HepG2 (cell line): ENCODE data around the gene ISG20L2. TPM values are rescaled to one million over a fixed set of nuclear protein-coding genes. Genes with fewer than 3 reads are reported as not detected.
A peak's percentile ranks its signal among the peaks of the same experiment; 100 is the strongest.

Experiments used
- ATAC-seq: fragments of 200-7000 bp; cut with Tn5 transposase; 3 replicates; pipeline ENCODE4 v1.9.1; 2020; ENCODE audit warnings: mild to moderate bottlenecking, moderate library complexity
- BruUV-seq: library from RNA; stranded (reverse); fragments of 400-500 nt; replicated peaks from 2 replicates; lab custom pipeline; 2021; lab: Mats Ljungman, UMichigan
- CTCF ChIA-PET: fragments of 300-600 bp; formaldehyde crosslinking; extraction: SDS; loops from one replicate; lab custom pipeline; 2021; ENCODE audit warnings: low total read pairs, inconsistent platforms, low intra/inter-chr PET ratio; lab: Yijun Ruan, JAX
- POLR2A ChIA-PET: fragments of 350-600 bp; sonication (Branson Sonifier 250); formaldehyde crosslinking; loops from one replicate; lab custom pipeline; 2020; ENCODE audit warnings: antibody characterized with exemption, inconsistent platforms; lab: Yijun Ruan, JAX
- DNase-seq: peaks from one replicate; pipeline ENCODE4 v3.0.0-alpha.2; 2015; ENCODE audit warnings: low spot score
- FAIRE-seq: peaks from 3 replicates; lab custom pipeline; 2011; peaks lifted over from hg19 to GRCh38; lab: Jason Lieb, UNC
- H2AFZ ChIP-seq: one replicate; pipeline ENCODE4 v1.6.1; 2011; ENCODE audit warnings: low read length, inconsistent platforms
- H3K27ac ChIP-seq: fragments of 300-600 bp; 3 replicates; pipeline ENCODE4 v1.8.0; 2011; ENCODE audit warnings: mixed run types, mild to moderate bottlenecking, mixed read lengths, low read length, inconsistent platforms; ENCODE audit not compliant: insufficient read depth; ENCODE audit errors: extremely low read length
- H3K27me3 ChIP-seq, 2 experiments: fragments of 200-600 bp in 1 of 2; 2 replicates in 1 of 2; 3 replicates in 1 of 2; pipeline versions ENCODE4 v1.6.0 to v1.8.0; 2011; ENCODE audit warnings: low read length in 2 of 2, mild to moderate bottlenecking in 2 of 2, moderate library complexity in 2 of 2, inconsistent platforms in 1 of 2; ENCODE audit not compliant: insufficient read depth in 2 of 2, control insufficient read depth in 1 of 2
- H3K36me3 ChIP-seq, 2 experiments: fragments of 200-600 bp in 1 of 2; replicated peaks in 1 of 2; 2 replicates in 1 of 2; 3 replicates in 1 of 2; pipeline versions ENCODE4 v1.5.1 to v1.8.0; 2011; ENCODE audit warnings: low read length in 2 of 2, inconsistent platforms in 1 of 2; ENCODE audit not compliant: insufficient read depth in 2 of 2, control insufficient read depth in 1 of 2
- H3K4me1 ChIP-seq: 2 replicates; pipeline ENCODE4 v1.5.1; 2012; ENCODE audit warnings: low read length, inconsistent platforms; ENCODE audit not compliant: insufficient read depth
- H3K4me2 ChIP-seq: 2 replicates; pipeline ENCODE4 v1.6.0; 2011; ENCODE audit warnings: low read depth, low read length, inconsistent platforms
- H3K4me3 ChIP-seq, 3 experiments: fragments of 200-600 bp in 1 of 3; sonication (generic), shearing (Covaris generic) in 1 of 3; replicated peaks in 1 of 3; 2 replicates each; pipeline ENCODE4 v1.5.1; 2011 to 2016; ENCODE audit warnings: low read length in 3 of 3, inconsistent platforms in 2 of 3, low read depth in 2 of 3, mild to moderate bottlenecking in 2 of 3, control low read depth in 1 of 3, mixed read lengths in 1 of 3; ENCODE audit not compliant: insufficient read depth in 1 of 3
- H3K79me2 ChIP-seq: one replicate; pipeline ENCODE4 v1.6.1; 2011; ENCODE audit warnings: low read length, inconsistent platforms; ENCODE audit not compliant: insufficient read depth
- H3K9ac ChIP-seq: 2 replicates; pipeline ENCODE4 v1.6.0; 2011; ENCODE audit warnings: mild to moderate bottlenecking, low read depth, low read length, inconsistent platforms; ENCODE audit not compliant: insufficient read depth
- H3K9me3 ChIP-seq: 2 replicates; pipeline ENCODE4 v1.5.1; 2012; ENCODE audit warnings: mild to moderate bottlenecking, low read length
- H4K20me1 ChIP-seq: 2 replicates; pipeline ENCODE4 v1.6.0; 2011; ENCODE audit warnings: inconsistent platforms, mild to moderate bottlenecking, low read length, moderate library complexity; ENCODE audit not compliant: insufficient read depth
- MAZ ChIP-seq, 2 experiments: sonication (generic) in 1 of 2; formaldehyde crosslinking in 1 of 2; IDR thresholded peaks; 2 replicates each; pipeline versions ENCODE4 v1.5.0 to v1.6.1; 2012 to 2020; ENCODE audit warnings: low read depth in 2 of 2, mild to moderate bottlenecking in 2 of 2, borderline replicate concordance in 1 of 2, improper control_type of control experiment in 1 of 2, low read length in 1 of 2, missing genetic modification reagents in 1 of 2, moderate library complexity in 1 of 2
- MLLT10 ChIP-seq: sonication (generic); formaldehyde crosslinking; IDR thresholded peaks from 2 replicates; pipeline ENCODE4 v1.4.0; 2020; ENCODE audit warnings: missing genetic modification reagents
- MTF2 ChIP-seq: sonication (generic); formaldehyde crosslinking; IDR thresholded peaks from 2 replicates; pipeline ENCODE4 v1.5.0; 2020; ENCODE audit warnings: missing genetic modification reagents, borderline replicate concordance
- NR1H2 ChIP-seq: sonication (generic); formaldehyde crosslinking; IDR thresholded peaks from 2 replicates; pipeline ENCODE4 v1.8.1; 2022; ENCODE audit warnings: low read depth, missing genetic modification reagents, borderline replicate concordance
- PHF5A ChIP-seq: IDR thresholded peaks from one replicate; pipeline ENCODE4 v1.6.1; 2018; ENCODE audit warnings: low read depth, missing genetic modification reagents; ENCODE audit not compliant: unreplicated experiment
- PRDM10 ChIP-seq: sonication (generic); formaldehyde crosslinking; IDR thresholded peaks from 2 replicates; pipeline ENCODE4 v1.4.0; 2020; ENCODE audit warnings: low read depth, missing genetic modification reagents
- PREB ChIP-seq: sonication (generic); formaldehyde crosslinking; IDR thresholded peaks from 2 replicates; pipeline ENCODE4 v1.4.0; 2020; ENCODE audit warnings: missing genetic modification reagents
- SYNCRIP ChIP-seq: fragments of 200-400 bp; formaldehyde crosslinking; IDR thresholded peaks from 2 replicates; pipeline ENCODE4 v1.6.1; 2018; ENCODE audit warnings: mild to moderate bottlenecking, low read depth, low read length; ENCODE audit not compliant: insufficient read depth
- YEATS4 ChIP-seq: sonication (generic); formaldehyde crosslinking; IDR thresholded peaks from 2 replicates; pipeline ENCODE4 v1.4.0; 2020; ENCODE audit warnings: missing genetic modification reagents, borderline replicate concordance
- ZNF350 ChIP-seq: sonication (generic); formaldehyde crosslinking; IDR thresholded peaks from 2 replicates; pipeline ENCODE4 v1.4.0; 2020; ENCODE audit warnings: mild to moderate bottlenecking, low read depth, missing genetic modification reagents, borderline replicate concordance
- ZNF354B ChIP-seq: sonication (generic); formaldehyde crosslinking; IDR thresholded peaks from 2 replicates; pipeline ENCODE4 v1.8.0; 2022; ENCODE audit warnings: mild to moderate bottlenecking, missing genetic modification reagents
- ZNF770 ChIP-seq: sonication (generic); formaldehyde crosslinking; IDR thresholded peaks from 2 replicates; pipeline ENCODE4 v1.5.0; 2020; ENCODE audit warnings: mild to moderate bottlenecking, missing genetic modification reagents
- ZSCAN21 ChIP-seq: sonication (generic); formaldehyde crosslinking; IDR thresholded peaks from 2 replicates; pipeline ENCODE4 v1.8.0; 2022; ENCODE audit warnings: mild to moderate bottlenecking, missing genetic modification reagents, moderate library complexity, borderline replicate concordance
- WGBS: methylation state at CpG from one replicate; pipeline ENCODE4 v1.1.6; 2017; ENCODE audit warnings: low lambda C conversion rate; 5-methylcytosine and 5-hydroxymethylcytosine counted together
- in situ Hi-C: cut with HindIII; loops from 2 replicates; pipeline ENCODE4 v1.10.0; 2017; ENCODE audit warnings: low pct_unique_long_range_greater_than_20kb; ENCODE audit not compliant: extremely low pct_ligation_motif_present
- intact Hi-C: fragments of 100-400 bp; cut with micrococcal nuclease; formaldehyde crosslinking; loops from one replicate; pipeline ENCODE4 v1.10.0; 2022; ENCODE audit not compliant: unreplicated experiment
- polyA plus RNA-seq, 8 experiments: library from polyadenylated mRNA; depleted of rRNA in 3 of 8; stranded (reverse) in 7 of 8; unstranded in 1 of 8; fragments of >200 nt; fragmentation: Illumina TruSeq in 4 of 8; extraction: Trizol in 4 of 8; gene quantifications; 2 replicates each; pipeline versions ENCODE4 v1.2.1 to v1.2.3, GENCODE V29; 2011 to 2016; ENCODE audit warnings: low read depth in 4 of 8, missing spikeins in 1 of 8, mixed read lengths in 1 of 8; ENCODE audit not compliant: insufficient read depth in 1 of 8
- total RNA-seq, 5 experiments: library from RNA; depleted of rRNA; stranded (reverse); fragments of >200 nt; fragmentation: Illumina TruSeq; extraction: Trizol; gene quantifications; 2 replicates each; pipeline ENCODE4 v1.2.3, GENCODE V29; 2016; ENCODE audit warnings: low read depth in 1 of 5

Gene ISG20L2
- total and polyA plus RNA-seq, 2 of the 13 experiments (the other 11 are each of a cell fraction or from before 2014, with no cell fraction given) = 19.8 to 21.3 TPM

- peak; percentile 18; the same call in 1 of the 3 replicates for ATAC-seq
- POLR2A ChIA-PET = no interaction called here
- DNase-seq = no peak
- peaks cover 23% of the 10 kb centered on the region for H3K4me1 ChIP-seq
- H3K79me2 ChIP-seq = no peaks in the 10 kb centered on the region
- peaks cover 6 to 51% of the 10 kb centered on the region in 2 experiments for H3K27me3 ChIP-seq
- H3K4me2 ChIP-seq = no peak overlapping the region
- H3K4me3 ChIP-seq = no peak overlapping the region
- intact Hi-C loops = no loop called here
- FAIRE-seq = no peak
- H2AFZ ChIP-seq = no peak overlapping the region
- CTCF ChIA-PET = no interaction called here
- in situ Hi-C loops = no loop called here
- no TSS peak for BruUV-seq
- TF ChIP-seq ZNF354B (CRISPR knock-in tag) (no peak), NR1H2 (no peak), ZSCAN21 (CRISPR knock-in tag) (no peak), ZNF770 (CRISPR knock-in tag) (no peak), PREB (CRISPR knock-in tag) (no peak), SYNCRIP (no peak), MLLT10 (CRISPR knock-in tag) (no peak), MTF2 (CRISPR knock-in tag) (no peak), YEATS4 (CRISPR knock-in tag) (no peak), PHF5A (CRISPR knock-in tag) (no peak), ZNF350 (CRISPR knock-in tag) (no peak), PRDM10 (CRISPR knock-in tag) (no peak), MAZ (IDR thresholded peaks at IDR 0.05; ENCODE audit: borderline replicate concordance, low read depth, low read length) (no peak), MAZ (CRISPR knock-in tag; IDR thresholded peaks at IDR 0.05; ENCODE audit: low read depth) (no peak)
- no peak overlapping the region for H3K27ac ChIP-seq
- WGBS = 36% methylated on average over 7 of the region's 11 CpGs
- H3K9me3 ChIP-seq = no peaks in the 10 kb centered on the region
- no peaks in the 10 kb centered on the region for H4K20me1 ChIP-seq
- H3K9ac ChIP-seq = no peak overlapping the region
- no peaks in the 10 kb centered on the region for H3K36me3 ChIP-seq
Observed at GRCh38 chr1:156709757-156710489, 18.6 kb downstream of the ISG20L2 start.
